GM10266 (cell line): ENCODE results near the gene NUDT22.

Experiments
- DNase-seq: peaks from one replicate; pipeline ENCODE4 v3.0.0; 2012; ENCODE audit errors: extremely low spot score
- CTCF ChIP-seq: IDR thresholded peaks from 2 replicates; pipeline ENCODE4 v1.5.1; 2012; ENCODE audit warnings: mild to moderate bottlenecking, low read depth; ENCODE audit not compliant: control insufficient read depth, insufficient read depth; ENCODE audit errors: missing control alignments

The NUDT22 gene

GRCh38 chr11:64253481-64253880 lies 27.4 kb downstream of the NUDT22 start:
- no peak for TF ChIP-seq CTCF
- DNase-seq = no peak

- no peak for TF ChIP-seq CTCF
- no peak for DNase-seq
Observed at GRCh38 chr11:64254326-64254725, 28.3 kb downstream of the NUDT22 start.

GRCh38 chr11:64255135-64256128 lies 29.4 kb downstream of the NUDT22 start:
- TF ChIP-seq CTCF = no peak

GRCh38 chr11:64256300-64256699 lies 30.2 kb downstream of the NUDT22 start:
- no peak for DNase-seq
- no peak for TF ChIP-seq CTCF

More at GRCh38 chr11:64255135-64256128, 29.4 kb downstream of the NUDT22 start:
- DNase-seq = no peak

- no peak for DNase-seq
- TF ChIP-seq CTCF = no peak
Observed at GRCh38 chr11:64258356-64258755, 32.3 kb downstream of the NUDT22 start.

- TF ChIP-seq CTCF = no peak
- DNase-seq = no peak
Observed at GRCh38 chr11:64258946-64259532, 33.0 kb downstream of the NUDT22 start.
